NCI-H2107 treated with DMSO at 0.1 percent for 48 hours (cell line): ENCODE results near the gene EDC3.

Source experiments
- DNase-seq: peaks from one replicate; lab custom pipeline; 2025; ENCODE audit not compliant: unreplicated experiment; lab: John Stamatoyannopoulos, UW

The EDC3 gene

DNA sequence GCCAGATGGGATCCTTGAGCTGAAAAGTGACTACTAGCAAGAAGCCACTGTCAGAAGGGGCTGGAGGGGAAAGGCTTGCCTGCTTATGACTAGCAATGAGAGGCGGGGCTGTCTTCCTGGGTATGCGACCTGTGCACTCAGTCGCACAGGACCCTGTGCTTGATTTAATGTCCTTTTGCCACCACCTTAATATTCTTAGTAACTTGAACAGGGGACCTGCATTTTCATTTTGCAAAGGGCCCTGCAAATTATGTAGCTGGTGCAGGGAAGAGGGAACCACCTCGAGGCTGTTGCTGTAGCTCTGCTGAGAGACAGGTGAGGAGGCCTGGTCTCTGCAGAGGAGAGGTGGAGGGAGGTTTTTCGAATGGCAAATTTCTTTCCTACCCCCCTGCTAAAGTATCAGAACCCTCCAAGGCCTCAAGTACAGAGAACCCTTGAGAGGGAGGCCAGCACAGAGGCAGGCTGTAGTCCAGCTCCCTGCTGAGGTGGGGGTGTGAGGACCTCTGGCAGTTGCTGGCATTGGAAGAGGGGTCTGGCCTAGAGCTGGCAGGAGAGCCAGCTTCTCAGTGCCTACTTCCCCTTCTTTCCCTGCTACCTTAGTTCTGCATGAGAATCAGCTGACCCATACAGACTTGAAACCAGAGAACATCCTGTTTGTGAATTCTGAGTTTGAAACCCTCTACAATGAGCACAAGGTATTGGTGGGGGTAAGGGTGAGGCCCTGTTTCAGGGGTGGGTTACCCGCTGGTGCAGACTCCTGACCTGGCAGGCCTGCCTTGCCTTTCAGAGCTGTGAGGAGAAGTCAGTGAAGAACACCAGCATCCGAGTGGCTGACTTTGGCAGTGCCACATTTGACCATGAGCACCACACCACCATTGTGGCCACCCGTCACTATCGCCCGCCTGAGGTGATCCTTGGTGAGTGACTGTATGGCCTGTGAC is 68.8 kb downstream of the EDC3 start:
- DNase-seq, result no peak

DNA sequence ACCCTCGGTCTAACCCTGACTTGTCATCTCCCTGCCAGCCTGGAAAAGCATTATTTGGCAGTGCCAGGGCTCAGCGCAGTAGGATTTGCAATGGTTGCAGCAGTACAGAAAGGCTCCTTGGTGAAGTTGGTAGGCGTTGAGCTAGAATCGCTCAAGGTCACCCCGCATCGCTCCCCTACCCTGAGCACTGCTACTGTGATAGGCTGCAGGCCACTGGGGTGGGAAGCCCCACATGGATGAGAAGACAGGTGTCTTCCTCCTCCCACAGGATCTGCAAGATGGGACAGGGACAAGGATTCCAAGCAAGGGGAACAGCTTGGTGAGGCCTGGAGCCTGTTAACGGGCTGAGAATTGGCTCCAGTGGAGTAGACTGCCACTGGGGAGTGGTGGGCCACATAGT is 69.5 kb downstream of the EDC3 start:
- DNase-seq, result no peak

DNA sequence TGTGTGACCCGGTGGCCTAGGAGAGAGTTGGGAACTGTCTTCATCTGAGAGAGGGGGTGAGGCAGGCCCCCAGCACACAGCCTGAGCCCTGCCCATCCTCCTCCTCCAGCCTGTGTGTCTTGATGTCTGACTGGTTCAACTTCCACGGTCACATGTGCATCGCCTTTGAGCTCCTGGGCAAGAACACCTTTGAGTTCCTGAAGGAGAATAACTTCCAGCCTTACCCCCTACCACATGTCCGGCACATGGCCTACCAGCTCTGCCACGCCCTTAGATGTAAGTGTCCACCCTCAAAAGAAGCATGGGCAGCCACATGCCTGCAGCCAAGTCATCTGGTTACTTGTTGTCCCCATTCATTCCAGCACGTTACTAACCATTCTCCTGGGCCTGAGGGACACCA is 70.1 kb downstream of the EDC3 start:
- DNase-seq, result no peak

DNA sequence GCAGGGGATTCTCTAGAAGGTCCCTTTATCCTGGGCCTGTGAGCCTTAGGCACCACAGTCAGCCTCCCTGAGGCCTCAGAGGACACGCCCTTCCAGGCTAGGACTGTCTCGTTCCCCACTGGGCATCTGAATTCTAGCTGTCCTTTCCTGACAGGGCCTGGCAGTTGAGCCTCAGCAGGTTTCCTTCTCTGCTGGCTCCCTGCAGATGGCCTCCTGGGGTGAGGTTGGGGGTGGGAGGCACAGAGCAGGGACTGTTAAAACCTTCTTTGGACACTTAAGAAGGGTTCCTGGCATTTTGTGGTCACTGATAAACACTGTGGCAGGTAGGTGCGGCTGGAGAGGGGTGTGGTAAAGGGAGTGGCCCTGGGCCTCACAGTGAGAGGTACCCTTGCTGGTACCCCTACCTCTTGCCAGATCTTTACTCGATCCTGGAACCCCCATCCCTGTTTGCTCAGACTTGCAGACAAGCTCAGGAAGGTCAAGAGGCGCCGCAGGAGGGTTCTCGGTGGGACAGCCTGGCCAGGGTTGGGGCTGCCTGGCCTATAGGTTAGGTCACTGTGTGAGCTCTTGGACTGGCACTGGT is 71.7 kb downstream of the EDC3 start:
- no peak for DNase-seq

DNA sequence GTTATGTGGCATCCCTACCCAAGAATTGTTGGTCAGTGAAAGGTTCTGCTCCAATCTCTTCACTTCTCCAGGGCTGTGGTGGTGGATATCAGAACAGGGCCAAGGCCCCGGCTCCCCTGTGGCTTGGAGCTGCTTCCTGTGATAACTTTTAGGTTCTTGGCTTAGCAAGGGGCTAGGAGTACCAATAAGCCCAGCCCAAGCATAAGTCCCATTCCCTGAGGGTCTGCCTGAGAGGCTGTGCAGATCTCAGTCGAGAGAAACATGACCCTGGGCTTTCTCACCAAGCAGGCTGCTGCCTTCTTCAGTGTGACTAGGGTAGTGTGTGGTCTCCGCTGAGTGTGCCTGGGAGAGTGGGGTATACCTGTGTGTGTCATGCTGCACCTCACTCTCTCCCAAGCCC is 73.1 kb downstream of the EDC3 start:
- DNase-seq, result no peak

DNA sequence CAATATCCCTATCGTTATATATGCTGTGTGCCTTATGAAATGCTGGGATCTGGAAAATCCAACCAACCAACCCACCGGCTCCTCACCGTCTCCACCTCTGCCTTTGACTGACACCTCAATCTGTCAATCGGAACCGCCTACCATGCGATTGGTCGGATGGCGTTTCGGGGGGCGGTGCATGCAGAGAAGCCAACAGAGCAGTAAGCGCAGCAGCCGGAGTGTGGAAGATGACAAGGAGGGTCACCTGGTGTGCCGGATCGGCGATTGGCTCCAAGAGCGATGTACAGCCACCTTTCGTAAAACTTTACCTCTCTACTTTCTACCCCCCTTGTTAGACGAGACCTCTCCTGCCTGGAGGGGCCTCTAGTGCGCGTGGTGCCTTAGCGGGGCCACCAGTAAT is 73.9 kb downstream of the EDC3 start:
- DNase-seq, result no peak

DNA sequence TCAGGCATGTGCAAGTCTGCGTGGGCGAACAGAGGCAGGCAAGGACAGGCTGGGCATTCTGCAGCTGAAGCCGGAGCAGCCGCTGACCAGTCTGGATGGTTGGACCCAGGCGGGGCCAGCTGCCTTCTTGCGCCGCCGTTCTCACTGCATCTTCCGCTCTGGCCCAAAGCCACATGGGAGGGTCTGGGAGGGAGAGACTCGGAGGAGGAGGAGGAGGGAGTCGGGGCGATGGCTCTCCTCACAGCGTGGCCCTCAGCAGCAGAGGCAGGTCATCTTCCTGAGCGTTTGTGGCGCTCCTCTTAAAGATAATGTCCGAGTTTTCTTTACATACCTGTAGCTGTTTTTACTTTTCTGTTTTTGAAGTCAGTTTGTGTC is 74.3 kb downstream of the EDC3 start:
- no peak for DNase-seq

DNA sequence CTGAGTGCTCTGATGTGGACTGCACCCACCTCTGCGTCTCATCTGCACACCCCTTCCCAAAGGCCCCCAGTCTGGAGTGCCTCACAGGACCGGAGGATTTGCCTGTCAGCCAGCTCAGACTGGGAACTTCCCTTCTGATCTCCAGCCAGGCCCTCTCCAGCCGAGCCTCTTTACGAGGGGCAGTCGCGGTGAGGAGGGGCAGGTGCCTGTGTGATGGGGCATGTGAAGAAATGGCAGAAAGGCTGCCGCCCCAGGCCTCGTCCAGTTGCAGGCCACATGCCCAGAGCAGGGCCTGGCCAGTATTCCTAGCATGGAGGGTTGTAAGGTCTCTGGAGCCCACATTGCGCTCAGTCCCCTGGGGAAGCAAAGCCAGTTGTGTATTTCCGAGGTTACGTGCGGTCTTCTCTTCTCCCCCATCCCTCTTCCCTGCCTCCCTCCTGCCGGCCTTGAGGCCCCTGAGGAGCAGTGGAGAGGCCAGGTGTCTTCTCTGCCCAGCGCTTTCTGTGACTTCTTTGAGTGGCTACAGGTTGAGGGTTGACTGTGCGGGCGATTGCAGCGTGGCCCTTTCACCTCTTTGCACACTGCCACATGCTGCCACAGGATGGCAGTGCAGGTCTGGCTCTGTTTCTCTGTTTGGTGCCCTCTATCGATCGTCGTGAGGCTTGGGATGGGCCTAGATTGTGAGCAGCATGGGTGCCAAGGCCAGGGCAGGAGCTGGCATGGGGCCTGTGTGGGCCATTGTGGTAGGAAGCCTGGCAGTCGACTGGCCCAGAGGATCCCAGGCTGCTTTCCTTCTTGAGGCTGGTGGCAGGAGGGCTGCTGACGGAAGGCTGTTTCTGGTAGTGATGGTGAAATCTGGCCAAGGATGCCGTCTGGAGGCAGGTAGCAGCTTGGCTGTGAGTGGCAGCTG is 74.9 kb downstream of the EDC3 start:
- DNase-seq, result no peak

DNA sequence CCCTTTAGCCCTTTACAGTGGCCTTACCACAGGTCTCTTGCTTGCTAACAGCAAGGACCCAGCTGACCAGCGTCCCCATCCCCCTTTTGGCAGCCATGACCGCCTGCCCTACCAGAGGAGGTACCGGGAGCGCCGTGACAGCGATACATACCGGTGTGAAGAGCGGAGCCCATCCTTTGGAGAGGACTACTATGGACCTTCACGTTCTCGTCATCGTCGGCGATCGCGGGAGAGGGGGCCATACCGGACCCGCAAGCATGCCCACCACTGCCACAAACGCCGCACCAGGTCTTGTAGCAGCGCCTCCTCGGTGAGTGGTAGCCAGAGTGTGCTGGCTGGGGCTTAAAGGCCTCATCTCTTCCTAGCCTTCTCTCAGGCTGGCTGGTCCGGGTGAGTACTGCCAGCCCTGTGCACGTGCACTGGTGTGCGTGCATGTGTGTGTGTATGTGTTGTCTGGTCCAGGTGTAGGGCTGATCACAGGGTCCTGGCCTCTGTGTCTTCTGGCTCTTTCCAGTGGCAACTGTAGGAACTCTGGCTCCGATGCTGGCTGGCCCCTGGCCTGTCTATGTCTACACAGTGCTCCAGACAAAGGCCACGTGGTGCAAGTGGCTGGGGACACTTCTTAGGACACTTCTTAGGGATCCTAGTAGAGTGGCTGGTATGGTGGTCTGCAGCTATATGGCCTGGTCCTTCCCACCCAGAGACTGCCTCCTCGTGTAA is 75.7 kb downstream of the EDC3 start:
- no peak for DNase-seq

DNA sequence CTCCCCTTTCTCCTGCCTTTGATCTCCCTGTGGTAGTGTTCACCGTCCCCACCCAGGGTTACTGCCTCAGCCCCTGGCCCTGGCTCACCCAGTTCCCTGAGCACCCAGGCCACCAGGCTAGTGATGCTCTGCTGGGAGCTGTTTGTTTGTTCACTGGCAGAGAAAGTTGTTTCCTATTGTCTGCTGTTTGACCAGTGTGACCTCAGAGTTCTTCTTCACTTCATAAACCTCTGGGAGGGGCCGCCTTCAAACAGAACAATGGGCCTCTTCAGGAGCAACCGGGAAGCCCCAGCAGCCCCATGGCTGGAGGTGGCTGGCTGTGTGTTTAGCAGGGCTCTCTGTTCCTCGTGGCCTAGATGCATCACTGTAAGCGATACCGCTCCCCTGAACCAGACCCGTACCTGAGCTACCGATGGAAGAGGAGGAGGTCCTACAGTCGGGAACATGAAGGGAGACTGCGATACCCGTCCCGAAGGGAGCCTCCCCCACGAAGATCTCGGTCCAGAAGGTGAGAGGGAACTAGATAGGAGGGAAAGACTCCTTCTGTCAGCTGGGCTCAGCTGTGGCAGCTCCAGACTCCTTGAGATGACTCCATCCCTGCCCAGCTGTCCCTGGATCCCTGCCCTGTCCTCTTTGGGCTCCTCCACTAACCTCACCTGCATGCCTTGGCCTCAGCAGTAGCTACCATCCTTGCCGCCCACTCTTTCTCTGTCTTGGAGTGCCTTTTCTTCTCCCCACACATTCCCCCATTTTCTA is 76.8 kb downstream of the EDC3 start:
- DNase-seq, result no peak

DNA sequence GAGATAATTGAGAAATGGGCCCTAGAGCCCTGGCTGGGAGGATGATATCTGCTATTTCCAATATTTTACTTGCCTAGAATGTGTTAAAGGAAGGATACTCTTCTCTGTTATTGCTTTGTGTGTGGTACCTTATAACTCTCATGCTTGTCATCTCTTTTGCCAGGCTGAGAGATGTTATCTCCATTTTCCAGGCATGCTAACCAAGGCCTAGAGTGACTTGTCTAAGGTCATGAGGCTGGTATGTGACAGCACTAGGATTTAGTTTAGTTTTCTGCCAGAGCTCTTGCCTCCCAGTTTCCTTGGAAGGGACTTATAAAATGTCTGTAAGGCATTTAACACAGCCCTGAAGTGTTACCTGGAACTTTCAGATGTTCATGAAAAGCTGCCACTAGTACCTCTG is 78.8 kb downstream of the EDC3 start:
- no peak for DNase-seq

DNA sequence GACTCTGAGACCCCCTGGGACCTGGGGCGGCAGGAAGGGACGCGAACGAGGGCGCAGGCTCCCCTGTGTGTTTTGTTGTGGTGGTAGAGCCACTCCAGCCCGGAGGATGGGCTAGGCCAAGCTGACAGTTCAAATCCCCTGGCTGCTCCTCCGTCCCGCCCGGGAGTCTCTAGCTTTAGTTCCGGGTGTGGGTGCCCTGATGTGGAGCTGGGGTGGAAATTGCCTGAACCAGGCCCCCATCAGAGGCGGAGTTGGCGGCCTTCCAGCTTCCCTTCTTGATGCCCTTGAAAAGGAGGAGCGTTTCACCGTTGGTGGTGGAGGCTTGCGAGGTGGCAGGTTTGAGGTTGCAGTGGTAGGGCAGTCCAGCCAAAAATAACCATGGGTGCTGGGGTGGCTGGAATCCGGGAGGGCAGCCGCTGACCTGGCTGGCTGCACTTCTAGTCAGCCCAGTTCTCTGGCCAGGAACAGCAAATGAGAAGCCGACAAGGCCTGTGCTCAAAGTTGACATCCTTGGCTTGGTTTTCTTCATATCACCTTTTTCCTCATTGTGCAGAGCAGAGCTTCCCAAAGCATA is 79.4 kb downstream of the EDC3 start:
- no peak for DNase-seq

DNA sequence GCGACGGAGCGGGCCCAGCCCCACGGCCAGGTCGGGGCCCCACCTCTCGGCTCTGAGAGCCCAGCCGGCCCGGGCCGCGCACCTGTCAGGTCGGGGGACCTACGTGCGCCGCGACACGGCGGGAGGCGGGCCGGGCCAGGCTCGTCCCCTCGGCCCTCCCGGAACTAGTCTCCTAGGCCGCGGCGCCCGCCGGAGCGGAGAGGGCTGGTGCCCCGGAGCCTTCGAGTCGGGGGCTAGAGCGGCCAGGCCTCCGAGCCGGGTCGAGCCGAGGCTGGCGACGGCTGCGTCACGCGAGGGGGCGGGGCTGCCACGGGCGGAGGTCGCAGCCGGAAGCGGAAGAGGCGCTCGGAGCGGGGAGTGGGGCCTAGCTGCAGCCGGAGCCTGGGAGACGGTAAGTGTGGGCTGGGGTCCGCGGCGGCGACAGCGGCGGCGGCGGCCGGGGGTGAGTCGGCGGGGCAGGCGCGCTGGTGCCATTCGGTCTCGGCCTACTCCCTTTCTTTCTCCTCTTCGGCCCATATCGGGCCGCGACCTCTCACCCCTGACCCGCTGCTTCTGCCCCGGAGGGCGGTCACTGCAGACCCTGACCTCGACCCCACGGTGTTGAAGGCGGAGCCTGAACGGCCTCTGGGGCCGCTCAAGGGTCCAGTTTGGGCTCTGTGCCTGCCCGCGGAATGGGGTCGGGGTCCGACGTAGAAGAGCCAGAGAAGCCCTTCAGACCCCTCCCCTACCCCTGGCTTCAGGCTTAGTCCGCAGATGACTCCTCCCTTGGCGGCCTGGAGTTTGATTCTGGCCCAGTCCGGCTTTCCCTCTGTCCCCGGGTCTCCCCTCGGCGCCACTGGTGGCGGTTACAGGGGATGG is 80.1 kb downstream of the EDC3 start, which contains the start of gene CLK3:
CLK3 (plus strand) TSS at position 329 of the 858 bp plus-strand sequence. CDS start 3,361 bp downstream, outside the sequence.
- peak; percentile 48 for DNase-seq

DNA sequence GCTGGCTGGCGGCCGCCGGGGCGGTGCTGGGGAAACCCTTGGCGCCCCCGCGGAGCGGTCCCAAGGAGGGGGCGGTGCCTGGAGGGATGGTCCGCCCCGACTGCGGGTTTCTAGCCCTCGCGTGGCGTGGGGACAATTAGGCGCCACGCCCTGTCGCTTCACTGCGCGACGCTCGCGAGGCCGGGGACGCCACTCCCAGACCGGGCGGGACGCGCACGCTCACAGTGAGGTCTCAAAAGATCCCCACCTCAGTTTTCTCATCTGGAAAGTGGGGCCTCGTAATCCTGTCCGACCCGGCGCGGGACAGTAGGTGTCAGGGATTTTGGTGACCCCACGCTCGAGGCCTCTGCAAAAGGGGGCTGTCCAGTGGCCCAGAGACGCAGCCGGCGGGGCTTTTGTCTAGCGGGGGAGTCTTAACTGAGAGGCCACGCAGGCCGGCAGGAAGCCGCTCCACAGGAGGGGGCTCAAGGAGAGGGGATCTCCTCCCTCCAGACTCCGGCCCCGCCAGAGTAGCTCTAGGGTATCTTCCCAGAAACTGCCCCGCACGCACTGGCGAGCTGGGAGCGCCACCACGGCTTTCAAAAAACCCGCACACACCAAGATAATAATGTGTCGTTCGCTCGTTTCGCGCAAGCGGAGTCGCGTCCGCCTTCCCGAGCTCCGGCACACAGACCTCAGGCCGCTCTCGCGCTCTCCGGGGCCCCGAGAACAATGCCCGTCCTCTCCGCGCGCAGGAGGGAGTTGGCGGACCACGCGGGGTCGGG is 80.9 kb downstream of the EDC3 start:
- no peak for DNase-seq

DNA sequence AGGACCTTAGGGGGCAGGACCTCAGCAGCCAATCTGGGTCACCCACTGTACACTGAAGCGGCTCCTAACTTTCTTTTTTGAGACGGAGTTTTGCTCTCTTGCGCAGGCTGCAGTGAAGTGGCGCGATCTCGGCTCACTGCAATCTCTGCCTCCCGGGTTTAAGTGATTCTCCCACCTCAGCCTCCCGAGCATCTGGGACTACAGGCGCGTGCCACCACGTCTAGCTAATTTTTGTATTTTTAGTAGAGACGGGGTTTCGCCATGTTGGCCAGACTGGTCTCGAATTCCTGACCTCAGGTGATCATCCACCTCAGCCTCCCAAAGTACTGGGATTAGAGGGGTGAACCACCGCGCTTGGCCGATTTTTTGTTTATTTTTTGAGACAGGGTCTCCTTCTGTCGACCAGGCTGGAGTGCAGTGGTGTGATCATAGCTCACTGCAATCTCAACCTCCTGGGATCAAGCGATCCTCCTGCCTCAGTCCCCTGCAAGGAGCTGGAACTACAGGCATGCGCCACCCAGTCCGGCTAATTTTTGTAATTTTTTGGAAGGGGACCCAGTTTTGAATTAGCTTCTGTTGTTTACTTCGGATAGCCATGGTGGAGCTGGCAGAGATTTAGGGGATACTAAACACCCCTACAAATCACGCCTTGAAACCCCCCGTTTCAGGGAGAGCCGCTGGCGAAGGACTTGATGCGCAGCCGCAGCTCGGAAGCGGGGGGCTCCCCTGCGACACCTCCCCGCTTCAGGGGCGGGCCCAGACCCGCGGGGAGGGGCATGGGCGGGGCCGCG is 81.7 kb downstream of the EDC3 start:
- no peak for DNase-seq

DNA sequence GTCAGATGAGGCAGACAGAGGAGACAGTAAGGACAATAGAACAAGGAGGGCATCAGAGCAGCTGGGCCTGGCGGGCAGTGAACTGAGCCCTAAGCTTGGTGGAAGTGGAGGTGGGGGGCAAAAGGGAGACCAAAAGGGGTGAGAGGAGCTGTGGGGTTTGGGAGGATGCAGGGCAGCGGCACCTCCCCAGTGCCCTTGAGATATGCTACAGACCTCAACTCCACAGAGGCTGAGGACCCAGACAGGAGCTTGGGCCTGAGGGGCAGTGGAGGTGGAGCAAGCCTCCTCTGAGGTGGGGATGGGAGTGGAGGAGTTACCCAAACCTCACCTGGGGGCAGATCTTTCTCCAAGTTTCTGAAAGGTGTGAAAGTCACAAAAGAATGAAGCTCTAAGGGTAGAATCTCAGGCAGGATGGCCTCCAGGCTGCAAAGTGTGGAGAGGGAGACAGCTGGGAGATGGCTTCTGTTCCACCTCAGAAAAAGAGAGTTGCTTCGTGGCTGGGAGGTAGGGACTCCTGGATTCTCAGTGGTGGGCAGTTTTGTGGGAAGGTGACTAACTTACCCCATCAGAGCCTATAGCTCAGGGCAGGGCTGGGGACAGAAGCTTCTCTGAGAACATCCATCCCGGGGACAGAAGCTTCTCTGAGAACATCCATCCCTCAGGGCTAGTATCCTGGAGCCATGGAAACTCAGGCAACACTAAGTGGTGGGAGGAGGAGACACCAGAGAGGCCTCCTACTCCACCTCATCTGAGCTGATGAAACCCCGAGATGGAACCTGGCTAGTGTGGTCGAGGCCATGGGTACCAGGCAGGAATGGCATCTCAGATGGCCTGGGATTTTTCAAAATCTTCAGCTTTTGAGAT is 82.5 kb downstream of the EDC3 start:
- DNase-seq, result no peak
